TTC549 (cell line): ENCODE measurements around the gene DYRK3.

ENCODE experiments used
- FAIRE-seq: peaks from 2 replicates; lab custom pipeline; 2012; peaks lifted over from hg19 to GRCh38; lab: Jason Lieb, UNC

Gene DYRK3

GRCh38 chr1:206661161-206661820 lies 26.0 kb downstream of the DYRK3 start:
- no peak for FAIRE-seq

DNA sequence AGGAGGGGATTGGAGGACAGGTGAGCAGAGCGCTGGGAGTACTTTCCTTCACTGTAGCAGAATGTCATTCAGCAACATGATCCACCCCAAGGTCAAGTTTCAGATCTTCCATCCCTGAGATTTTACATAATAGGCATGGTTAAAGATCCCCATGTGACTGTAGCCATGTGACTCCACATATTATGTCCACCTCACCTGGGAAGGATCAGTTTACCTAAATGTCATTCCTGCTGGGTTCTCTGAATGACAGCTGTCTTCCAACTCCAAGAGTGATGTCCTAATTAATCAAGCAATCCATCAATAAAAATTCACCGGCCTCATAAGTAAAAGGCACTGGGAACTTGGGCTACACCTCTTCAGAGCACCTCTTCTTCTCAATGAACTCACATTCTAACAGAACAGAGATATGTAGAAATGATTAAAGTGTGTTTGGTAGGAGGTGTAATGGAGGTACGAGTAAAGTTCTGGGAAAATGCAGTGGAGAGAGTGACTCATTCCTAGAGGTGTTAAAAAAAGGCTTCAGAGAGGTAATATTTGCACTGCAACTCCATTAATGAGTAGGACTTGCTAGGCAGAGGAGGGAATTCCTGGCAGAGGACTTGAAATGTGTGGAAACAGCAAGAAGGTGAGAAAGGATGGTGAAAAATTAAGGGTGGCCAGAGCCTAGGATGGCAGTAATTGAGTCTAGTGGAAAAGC lies 27.2 kb downstream of the DYRK3 start:
- FAIRE-seq: no peak

DNA sequence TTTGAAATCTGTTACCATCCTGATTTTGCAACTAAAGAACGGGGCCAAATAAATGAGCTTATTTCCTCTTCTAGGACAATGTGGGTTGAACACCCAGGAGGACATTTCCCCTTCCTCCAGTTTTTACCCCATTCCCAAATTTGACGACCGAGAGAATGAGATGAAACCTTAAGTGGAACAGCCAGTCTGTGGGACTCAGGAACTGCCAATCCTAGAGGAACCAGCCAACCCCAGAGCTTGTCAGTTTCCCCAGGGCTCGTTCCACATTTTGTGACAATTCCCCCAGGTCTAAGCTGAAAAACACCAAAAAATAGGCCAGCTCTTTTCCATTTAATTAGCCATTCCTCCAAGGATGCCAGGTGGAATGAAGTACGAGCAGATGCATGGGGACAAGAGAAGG lies 28.0 kb downstream of the DYRK3 start:
- no peak for FAIRE-seq

DNA sequence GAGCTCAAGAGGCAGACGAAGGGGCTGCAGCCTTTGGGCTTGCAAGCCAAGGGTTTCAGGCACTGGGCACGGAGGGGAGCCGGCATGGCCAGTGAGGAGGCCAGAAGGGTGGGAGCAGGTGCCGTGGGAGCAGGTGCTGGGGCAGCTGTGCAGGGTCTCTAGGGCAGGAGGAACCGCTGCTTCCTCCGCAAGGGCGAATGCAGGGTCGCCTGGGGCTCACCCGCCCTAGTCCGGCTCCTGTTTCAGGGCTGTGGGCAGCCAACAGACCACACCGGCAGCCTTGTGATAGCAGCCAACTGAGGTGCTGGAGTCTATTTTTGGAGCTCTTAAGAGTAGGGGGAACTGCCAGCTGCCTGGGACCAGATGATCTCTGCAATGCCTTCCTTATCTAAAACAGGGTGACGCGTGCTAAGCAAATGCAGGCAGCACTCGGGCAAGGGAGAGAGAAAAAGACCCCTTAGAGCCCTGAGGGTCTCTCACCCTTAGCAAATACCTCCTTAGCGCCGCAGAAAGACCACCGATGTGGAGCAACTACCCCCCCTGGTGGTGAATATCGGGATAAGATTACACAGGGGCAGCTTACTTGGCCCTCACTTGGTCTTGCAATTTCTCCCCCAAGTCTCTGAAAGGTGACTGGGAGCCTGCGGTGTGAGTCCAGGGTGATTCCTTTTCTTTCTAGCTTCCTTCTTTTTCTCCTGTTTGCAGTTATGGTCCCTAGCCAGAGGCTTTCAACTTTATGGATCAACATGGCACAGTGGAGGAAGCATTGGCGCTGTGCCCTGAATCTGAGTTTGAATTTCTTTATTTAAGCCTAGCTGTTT lies 28.7 kb downstream of the DYRK3 start:
- FAIRE-seq: no peak

- FAIRE-seq: no peak
Observed at GRCh38 chr1:206664740-206665139, 29.4 kb downstream of the DYRK3 start.

DNA sequence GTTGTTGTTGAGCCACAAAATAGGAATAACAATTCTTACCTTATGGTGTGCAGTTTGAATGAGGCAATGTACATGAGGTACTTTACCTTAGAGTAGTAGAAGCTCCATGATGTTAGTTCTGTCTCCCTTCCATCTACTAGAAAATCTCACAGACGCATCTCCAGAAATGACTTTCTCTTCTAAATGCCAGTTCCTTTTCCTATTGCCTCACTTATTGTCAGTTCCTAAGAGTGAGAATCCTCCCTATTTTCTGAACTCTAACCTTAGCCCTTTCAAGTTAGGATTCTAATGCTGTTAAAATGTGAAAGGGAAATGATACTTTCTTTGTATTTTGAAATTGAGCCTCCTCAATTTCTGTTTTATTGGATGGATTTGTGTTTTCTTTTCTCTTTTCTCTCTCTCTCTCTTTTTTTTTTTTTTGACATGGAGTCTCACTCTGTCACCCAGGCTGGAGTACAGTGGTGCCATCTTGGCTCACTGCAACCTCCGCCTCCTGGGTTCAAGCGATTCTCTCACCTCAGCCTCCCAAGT lies 30.8 kb downstream of the DYRK3 start:
- no peak for FAIRE-seq

DNA sequence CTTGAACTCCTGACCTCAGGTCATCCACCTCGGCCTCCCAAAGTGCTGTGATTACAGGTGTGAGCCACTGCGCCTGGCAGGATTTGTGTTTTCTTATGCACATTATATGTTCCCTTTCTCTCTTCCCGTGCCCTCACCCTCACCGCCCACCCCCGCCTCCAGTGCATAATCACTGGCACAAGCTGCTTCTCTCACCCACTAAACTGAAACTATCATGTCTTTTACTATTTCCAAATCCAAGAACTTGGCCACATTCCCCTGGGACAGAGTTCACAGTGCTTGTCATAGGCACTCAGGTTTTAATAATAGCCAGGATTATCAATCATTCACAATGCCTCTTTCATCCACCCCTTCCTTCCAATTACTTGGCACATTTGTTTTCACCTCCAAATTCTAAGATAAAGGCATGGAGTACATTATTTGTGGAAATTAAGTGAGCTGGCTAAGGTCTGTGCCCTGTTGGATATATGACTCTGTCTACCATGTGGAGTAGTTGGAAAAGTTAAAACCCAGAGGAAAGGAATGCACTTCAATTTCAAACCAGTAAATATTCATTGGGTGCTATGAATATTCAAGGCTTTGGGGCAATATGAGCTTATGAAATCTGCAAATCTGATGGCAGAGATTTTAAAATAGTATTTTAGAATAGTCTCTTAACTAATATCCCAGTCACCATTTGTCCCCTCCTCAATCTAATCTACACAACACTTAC lies 31.8 kb downstream of the DYRK3 start:
- FAIRE-seq: no peak

DNA sequence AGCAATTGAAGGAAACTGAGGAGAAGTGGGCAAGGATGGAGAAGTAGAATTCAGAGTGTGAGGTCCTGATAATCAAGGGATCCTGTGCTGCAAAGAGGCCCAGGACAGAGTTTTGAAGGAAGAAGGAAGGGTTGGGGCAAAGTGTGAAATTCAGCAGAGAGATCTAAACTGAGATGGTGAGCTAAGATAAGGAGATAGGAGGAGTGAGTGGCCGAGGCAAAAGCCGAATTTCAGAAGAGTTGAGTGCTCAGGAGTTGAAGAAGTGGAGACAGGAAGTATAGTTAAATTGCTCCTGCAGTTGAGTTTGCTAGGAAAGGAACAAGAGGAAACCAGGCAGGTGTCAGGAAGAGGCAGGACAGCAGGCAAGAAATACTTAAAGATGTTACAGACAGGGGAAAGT lies 33.0 kb downstream of the DYRK3 start:
- no peak for FAIRE-seq

DNA sequence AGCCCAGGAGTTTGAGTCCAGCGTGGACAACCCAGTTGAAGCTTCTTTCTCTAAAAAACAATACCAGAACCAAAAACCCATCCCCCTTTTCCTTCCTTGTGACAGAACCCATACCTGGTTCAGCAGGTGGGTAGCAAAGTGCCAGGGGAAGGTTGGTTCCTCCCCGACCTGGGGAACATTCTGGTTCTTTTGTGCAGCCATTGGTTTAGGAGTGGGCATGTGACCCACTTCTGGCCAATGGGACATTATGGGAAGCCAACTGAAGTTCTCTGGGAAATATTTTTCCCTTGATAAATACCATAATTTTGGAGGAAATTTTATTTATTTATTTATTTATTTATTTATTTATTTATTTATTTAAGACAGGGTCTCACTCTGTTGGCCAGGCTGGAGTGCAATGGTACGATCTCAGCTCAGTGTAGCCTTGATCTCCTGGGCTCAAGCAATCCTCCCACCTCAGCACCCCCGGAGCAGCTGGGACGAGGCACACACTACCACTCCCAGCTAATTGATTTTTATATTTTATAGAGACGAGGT lies 33.6 kb downstream of the DYRK3 start:
- FAIRE-seq: no peak

GRCh38 chr1:206672011-206672688 lies 36.8 kb downstream of the DYRK3 start:
- FAIRE-seq: no peak

DNA sequence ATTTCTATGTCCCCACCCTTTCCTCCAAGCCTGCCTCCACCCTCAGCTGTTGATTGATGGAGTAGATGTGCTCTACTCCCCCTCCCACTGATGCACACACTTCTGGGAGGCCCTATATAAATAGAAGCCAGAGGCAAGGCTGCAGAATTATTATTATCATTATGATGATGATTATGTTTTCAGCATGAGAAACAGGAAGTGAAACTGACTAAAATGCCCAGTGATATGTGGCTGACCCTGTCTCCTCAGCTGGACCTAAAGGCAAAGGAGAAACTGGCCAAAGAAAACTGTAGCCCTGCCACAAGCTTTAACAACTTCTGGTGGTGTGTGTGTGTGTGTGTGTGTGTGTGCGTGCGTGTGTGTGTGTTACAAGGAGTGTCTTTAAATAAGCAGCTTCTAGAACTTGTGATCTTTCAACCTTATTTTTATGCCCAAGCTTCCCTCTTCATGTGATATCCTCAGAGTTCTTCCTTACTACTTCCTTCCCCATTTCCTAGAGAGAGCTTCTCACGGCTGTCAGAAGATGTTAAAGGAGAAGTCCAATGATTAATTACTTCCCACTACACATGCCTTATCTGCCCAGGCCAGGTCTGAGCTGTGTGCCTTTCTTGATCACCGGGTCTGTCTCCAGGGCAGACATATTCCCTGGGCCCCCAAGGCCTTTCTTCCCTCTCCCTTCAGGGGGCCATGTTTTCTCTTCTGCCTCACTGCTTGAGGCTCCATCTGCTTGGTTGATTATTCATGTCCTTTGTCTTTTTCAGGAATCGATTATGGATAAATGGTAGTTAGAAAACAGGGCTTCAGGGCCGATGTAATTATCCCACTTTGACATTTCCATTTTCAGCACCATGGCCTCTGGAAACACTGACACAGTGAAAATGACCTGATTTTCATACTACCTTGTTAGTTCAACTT lies 37.8 kb downstream of the DYRK3 start:
- FAIRE-seq: no peak

DNA sequence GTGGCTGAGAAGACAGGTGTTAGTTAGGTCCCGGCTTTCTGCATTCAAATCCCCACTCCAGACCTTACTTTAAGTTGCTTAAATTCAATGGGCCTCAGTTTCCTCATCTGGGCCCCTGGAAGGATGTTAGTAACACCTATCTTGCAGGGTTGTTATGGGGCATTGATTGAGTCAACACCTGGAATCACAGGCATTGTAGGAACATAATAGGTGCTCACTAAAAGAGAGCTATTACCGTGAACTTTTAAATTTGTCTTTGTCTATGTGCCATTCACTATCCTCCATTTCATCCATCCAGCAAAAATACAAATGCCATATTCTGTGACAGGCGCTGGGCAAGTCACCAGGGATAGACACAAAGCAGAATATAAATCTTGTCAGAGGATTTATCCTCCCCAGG lies 38.9 kb downstream of the DYRK3 start:
- no peak for FAIRE-seq

DNA sequence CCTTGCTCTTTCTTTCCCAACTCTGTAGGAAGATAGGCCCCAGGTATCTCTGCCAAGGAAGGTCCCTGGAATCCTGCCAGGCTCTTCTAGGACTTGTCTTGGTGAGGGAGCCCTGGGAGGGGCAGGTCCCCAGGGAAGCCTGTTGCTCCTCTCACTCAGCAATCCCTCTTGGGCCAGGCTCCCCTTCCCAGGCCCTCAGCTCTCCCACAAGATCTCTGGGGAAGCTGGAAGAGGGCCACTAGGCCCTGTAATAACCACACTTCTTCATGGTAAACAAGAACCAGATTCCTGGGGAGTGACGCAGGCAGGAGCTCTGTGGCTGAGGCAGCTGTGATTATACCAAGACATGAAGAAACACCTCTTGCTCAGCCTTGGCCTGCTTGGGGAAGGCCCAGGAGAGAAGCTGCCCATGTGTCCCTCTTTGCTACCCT lies 39.4 kb downstream of the DYRK3 start:
- no peak for FAIRE-seq

DNA sequence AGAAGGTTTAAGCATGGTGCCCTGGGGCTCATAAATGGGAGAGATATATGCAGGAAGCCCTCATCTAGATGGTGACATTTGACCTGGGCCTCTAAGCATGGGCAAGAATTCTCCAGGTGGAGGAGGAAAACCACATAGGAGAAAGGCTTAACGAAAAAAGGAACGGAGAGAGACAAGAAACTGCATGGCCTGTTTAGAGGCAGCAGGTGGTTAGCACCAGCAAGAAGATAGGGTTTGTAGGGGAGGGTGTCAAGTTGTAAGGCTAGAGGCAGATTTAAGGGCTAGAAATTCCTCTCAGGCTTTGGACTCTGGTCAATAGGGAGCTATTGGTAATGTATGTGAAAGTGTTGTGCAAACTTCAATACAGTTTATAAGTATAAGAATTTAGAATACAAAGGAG lies 41.2 kb downstream of the DYRK3 start:
- FAIRE-seq: no peak

DNA sequence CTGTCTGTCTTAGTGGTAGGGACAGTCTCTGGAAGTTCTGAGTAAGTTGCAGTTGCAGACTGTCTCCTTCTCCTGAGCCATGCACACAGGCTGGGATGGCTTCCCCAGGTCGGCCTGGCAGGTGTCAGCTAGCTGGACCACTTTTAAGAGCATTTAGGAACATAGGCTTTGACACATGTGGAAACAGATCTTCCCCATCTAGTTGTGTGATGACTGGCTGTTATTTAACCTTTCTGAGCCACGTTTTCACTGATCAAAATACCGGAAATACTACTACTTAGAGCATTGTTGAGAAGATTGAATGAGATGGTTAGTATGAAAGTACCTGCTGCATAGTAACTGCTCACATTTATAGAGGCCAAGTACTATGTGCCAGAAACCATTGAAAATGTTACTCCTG lies 43.2 kb downstream of the DYRK3 start:
- no peak for FAIRE-seq

DNA sequence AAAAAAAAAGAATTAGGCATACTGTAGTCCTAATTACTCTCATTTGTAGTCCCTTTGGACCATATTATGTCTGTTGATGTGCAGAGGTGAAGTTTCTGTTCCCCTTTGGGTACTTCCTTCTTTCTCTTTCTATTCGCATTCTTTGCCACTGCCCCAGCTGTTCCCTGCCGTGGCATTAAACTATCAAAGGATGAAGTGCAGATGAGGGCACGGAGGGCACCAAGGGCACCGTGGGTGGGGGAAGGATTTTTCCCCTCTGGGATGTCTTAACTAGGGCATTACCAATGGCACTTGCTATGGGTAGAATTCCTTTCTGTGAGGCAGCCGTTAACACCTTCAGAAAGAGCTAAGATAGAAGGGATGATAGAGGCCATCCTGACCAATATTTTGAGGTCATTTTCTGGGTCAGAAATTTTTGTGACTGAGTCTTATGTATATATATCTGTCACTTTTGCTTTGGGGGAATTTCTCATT lies 44.4 kb downstream of the DYRK3 start:
- no peak for FAIRE-seq

DNA sequence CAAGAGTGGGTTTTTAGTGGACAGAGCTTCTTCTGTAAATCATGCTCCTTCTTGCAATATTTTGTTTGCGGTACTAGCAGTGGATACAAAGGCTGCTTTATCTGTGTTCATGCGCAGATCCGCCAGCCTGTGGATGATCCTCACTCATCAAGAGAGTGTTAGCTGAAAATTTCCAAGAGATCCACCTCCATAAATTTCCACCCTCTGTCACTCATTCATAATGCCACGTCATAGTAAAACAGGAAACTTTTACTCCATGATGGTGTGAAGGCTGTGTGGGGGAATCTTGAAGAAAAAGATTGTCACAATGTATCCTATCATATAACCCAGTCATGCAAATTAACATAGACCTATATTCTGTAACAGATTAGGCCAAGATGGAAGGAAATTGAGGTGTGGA lies 44.9 kb downstream of the DYRK3 start:
- FAIRE-seq: no peak

GRCh38 chr1:206681359-206681758 lies 46.0 kb downstream of the DYRK3 start:
- no peak for FAIRE-seq

DNA sequence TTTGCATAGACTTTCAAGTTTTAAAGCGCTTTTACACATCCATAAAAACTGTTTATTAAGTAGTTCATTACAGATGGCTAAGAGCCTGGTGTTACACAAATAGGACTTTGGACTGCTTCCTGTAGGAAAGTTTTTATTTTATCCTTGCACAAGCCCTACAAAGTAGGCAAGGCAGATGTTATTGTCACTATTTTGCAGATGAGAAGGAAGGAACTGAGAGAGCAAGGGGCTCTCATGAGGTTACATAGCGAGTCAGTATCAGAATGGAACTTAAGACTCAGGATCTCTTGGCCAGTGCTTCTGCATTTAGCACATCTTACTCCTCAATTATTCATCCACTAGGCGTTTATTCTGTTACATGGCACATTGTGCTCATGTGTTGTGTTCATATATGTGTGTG lies 46.8 kb downstream of the DYRK3 start:
- no peak for FAIRE-seq

DNA sequence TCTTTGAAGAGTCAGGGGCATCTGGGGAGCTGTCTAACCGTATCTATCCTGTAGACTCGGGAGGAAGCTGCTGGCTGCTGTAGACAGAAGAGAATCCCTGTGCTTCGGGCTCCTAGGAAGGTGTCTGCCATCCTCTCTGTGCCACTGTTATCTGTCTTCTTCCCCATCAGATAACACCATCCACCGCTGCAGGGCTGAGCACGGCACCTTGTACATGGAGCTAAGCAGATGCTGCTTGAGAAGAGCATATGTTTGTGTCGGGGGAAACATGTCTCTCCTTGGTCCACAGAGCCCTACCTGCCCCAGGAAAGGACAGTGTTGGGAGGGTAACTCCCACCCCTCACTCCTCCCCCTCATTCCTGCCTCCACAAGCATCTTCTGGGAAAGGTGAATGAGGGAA lies 48.0 kb downstream of the DYRK3 start:
- FAIRE-seq: no peak
